Skeletal muscle satellite cell (primary cell): ENCODE measurements around the gene TMEM182.

Source experiments
- H3K27me3 ChIP-seq: 2 replicates; pipeline ENCODE4 v1.7.0; 2013; ENCODE audit warnings: low read length; ENCODE audit not compliant: control insufficient read depth, insufficient read depth
- H3K36me3 ChIP-seq: 2 replicates; pipeline ENCODE4 v1.7.0; 2013; ENCODE audit warnings: mild to moderate bottlenecking, control low read depth, low read length; ENCODE audit not compliant: insufficient read depth
- H3K4me1 ChIP-seq: 2 replicates; pipeline ENCODE4 v1.7.0; 2013; ENCODE audit warnings: low read length; ENCODE audit not compliant: control insufficient read depth, insufficient read depth
- H3K4me2 ChIP-seq: 2 replicates; pipeline ENCODE4 v1.7.0; 2013; ENCODE audit warnings: mild to moderate bottlenecking, low read length
- H3K4me3 ChIP-seq: 2 replicates; pipeline ENCODE4 v1.7.0; 2013; ENCODE audit warnings: low read length
- H3K9ac ChIP-seq: 2 replicates; pipeline ENCODE4 v1.7.0; 2013; ENCODE audit warnings: mild to moderate bottlenecking, low read depth, low read length, moderate library complexity
- H3K9me3 ChIP-seq: replicated peaks from 2 replicates; pipeline ENCODE4 v1.7.0; 2013; ENCODE audit warnings: mild to moderate bottlenecking, control low read depth, low read length

TMEM182 gene

GRCh38 chr2:102789349-102790090 is 27.7 kb downstream of the TMEM182 start:
- Histone ChIP-seq H3K27me3 (peaks cover 5% of the 10 kb centered on the region), H3K36me3 (no peaks in the 10 kb centered on the region), H3K4me3 (no peak overlapping the region), H3K4me1 (no peaks in the 10 kb centered on the region), H3K9ac (no peak overlapping the region), H3K9me3 (no peaks in the 10 kb centered on the region), H3K4me2 (no peak overlapping the region)

- no peak overlapping the region for H3K4me2 ChIP-seq
- H3K36me3 ChIP-seq, result no peaks in the 10 kb centered on the region
- no peak overlapping the region for H3K4me3 ChIP-seq
- peaks cover 5% of the 10 kb centered on the region for H3K27me3 ChIP-seq
- H3K9ac ChIP-seq, result no peak overlapping the region
- H3K9me3 ChIP-seq, result no peaks in the 10 kb centered on the region
- no peaks in the 10 kb centered on the region for H3K4me1 ChIP-seq
These were observed 28.2 kb downstream of the TMEM182 start for GRCh38 chr2:102790091-102790455.

- H3K4me1 ChIP-seq, result no peaks in the 10 kb centered on the region
These were observed 30.9 kb downstream of the TMEM182 start for GRCh38 chr2:102792568-102793208.

GRCh38 chr2:102795641-102796040 is 33.8 kb downstream of the TMEM182 start:
- H3K9ac ChIP-seq, result no peak overlapping the region
- no peak overlapping the region for H3K4me2 ChIP-seq
- no peaks in the 10 kb centered on the region for H3K9me3 ChIP-seq
- no peaks in the 10 kb centered on the region for H3K36me3 ChIP-seq
- no peaks in the 10 kb centered on the region for H3K4me1 ChIP-seq
- H3K27me3 ChIP-seq, result peaks cover 5% of the 10 kb centered on the region
- no peak overlapping the region for H3K4me3 ChIP-seq

More at GRCh38 chr2:102792568-102793208, 30.9 kb downstream of the TMEM182 start:
- H3K36me3 ChIP-seq, result no peaks in the 10 kb centered on the region
- H3K9me3 ChIP-seq, result no peaks in the 10 kb centered on the region
- no peak overlapping the region for H3K4me2 ChIP-seq
- no peak overlapping the region for H3K4me3 ChIP-seq
- H3K27me3 ChIP-seq, result peaks cover 5% of the 10 kb centered on the region
- no peak overlapping the region for H3K9ac ChIP-seq

GRCh38 chr2:102796337-102796736 is 34.5 kb downstream of the TMEM182 start:
- Histone ChIP-seq H3K4me2 (no peak overlapping the region), H3K9ac (no peak overlapping the region), H3K4me1 (no peaks in the 10 kb centered on the region), H3K27me3 (peaks cover 5% of the 10 kb centered on the region), H3K9me3 (peaks cover 3% of the 10 kb centered on the region), H3K4me3 (no peak overlapping the region), H3K36me3 (no peaks in the 10 kb centered on the region)

GRCh38 chr2:102797486-102797885 is 35.7 kb downstream of the TMEM182 start:
- H3K9me3 ChIP-seq, result peaks cover 4% of the 10 kb centered on the region
- peaks cover 4% of the 10 kb centered on the region for H3K27me3 ChIP-seq
- no peak overlapping the region for H3K9ac ChIP-seq
- H3K4me2 ChIP-seq, result no peak overlapping the region
- no peaks in the 10 kb centered on the region for H3K36me3 ChIP-seq
- no peak overlapping the region for H3K4me3 ChIP-seq
- no peaks in the 10 kb centered on the region for H3K4me1 ChIP-seq

GRCh38 chr2:102798181-102798580 is 36.4 kb downstream of the TMEM182 start:
- no peaks in the 10 kb centered on the region for H3K4me1 ChIP-seq
- H3K9me3 ChIP-seq, result peaks cover 4% of the 10 kb centered on the region
- no peaks in the 10 kb centered on the region for H3K36me3 ChIP-seq
- H3K27me3 ChIP-seq, result no peaks in the 10 kb centered on the region
- H3K4me3 ChIP-seq, result no peak overlapping the region
- no peak overlapping the region for H3K4me2 ChIP-seq
- H3K9ac ChIP-seq, result no peak overlapping the region

GRCh38 chr2:102801098-102801718 is 39.4 kb downstream of the TMEM182 start:
- H3K4me2 ChIP-seq, result no peak overlapping the region
- no peak overlapping the region for H3K4me3 ChIP-seq
- no peak overlapping the region for H3K9ac ChIP-seq
- peaks cover 4% of the 10 kb centered on the region for H3K9me3 ChIP-seq
- no peaks in the 10 kb centered on the region for H3K27me3 ChIP-seq
- no peaks in the 10 kb centered on the region for H3K36me3 ChIP-seq
- H3K4me1 ChIP-seq, result no peaks in the 10 kb centered on the region

- H3K27me3 ChIP-seq, result no peaks in the 10 kb centered on the region
- no peak overlapping the region for H3K4me2 ChIP-seq
- no peak overlapping the region for H3K9ac ChIP-seq
- no peaks in the 10 kb centered on the region for H3K36me3 ChIP-seq
- H3K9me3 ChIP-seq, result peaks cover 4% of the 10 kb centered on the region
- H3K4me3 ChIP-seq, result no peak overlapping the region
- H3K4me1 ChIP-seq, result no peaks in the 10 kb centered on the region
These were observed 40.2 kb downstream of the TMEM182 start for GRCh38 chr2:102801858-102802699.

- Histone ChIP-seq H3K36me3 (no peaks in the 10 kb centered on the region), H3K27me3 (no peaks in the 10 kb centered on the region), H3K4me3 (no peak overlapping the region), H3K4me2 (no peak overlapping the region), H3K4me1 (no peaks in the 10 kb centered on the region), H3K9me3 (peaks cover 4% of the 10 kb centered on the region), H3K9ac (no peak overlapping the region)
These were observed 41.4 kb downstream of the TMEM182 start for GRCh38 chr2:102803041-102803896.
